C4-2B (cell line): Measurements from ENCODE around the gene WDFY2.

ENCODE experiments used
- H3K27ac ChIP-seq: fragments of 450-650 bp; 2 replicates; pipeline ENCODE4 v1.5.1; 2017
- ZFX ChIP-seq: fragments of 450-650 bp; IDR thresholded peaks from 2 replicates; pipeline ENCODE4 v1.6.1; 2017
- TF ChIP-seq, protein P1 (sequence below): fragments of 450-650 bp; conservative IDR thresholded peaks from 2 replicates; pipeline ENCODE4 v1.5.1; 2017; ENCODE audit warnings: mild to moderate bottlenecking

Gene WDFY2

DNA sequence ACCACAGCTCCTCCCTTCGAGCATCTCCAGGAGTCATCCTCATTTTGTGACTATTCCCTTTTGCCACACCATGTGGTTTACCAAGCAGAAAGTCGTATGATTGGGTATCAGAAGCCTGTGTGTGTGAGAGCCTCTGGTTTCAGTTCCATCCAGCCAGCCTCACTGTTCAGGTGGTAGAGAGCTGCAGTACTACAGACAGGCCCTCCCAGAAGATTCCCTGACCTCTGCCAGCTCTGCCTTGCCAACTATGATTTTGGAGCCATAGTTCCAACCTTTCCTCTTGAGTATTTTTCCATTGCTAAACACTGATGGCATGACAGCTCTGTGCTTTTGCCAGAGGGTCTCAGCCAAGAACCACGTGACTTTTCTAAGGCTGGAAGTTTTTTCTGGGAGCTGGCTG lies 137.2 kb downstream of the WDFY2 start:
- H3K27ac ChIP-seq, result no peak overlapping the region
- no peak for TF ChIP-seq ZFX
- TF ChIP-seq, protein P1, sequence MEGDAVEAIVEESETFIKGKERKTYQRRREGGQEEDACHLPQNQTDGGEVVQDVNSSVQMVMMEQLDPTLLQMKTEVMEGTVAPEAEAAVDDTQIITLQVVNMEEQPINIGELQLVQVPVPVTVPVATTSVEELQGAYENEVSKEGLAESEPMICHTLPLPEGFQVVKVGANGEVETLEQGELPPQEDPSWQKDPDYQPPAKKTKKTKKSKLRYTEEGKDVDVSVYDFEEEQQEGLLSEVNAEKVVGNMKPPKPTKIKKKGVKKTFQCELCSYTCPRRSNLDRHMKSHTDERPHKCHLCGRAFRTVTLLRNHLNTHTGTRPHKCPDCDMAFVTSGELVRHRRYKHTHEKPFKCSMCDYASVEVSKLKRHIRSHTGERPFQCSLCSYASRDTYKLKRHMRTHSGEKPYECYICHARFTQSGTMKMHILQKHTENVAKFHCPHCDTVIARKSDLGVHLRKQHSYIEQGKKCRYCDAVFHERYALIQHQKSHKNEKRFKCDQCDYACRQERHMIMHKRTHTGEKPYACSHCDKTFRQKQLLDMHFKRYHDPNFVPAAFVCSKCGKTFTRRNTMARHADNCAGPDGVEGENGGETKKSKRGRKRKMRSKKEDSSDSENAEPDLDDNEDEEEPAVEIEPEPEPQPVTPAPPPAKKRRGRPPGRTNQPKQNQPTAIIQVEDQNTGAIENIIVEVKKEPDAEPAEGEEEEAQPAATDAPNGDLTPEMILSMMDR, result no peak

- no peak for TF ChIP-seq ZFX
- TF ChIP-seq, protein P1, result no peak
- no peak overlapping the region for H3K27ac ChIP-seq
Observed at GRCh38 chr13:51723529-51723928, 139.3 kb downstream of the WDFY2 start.

DNA sequence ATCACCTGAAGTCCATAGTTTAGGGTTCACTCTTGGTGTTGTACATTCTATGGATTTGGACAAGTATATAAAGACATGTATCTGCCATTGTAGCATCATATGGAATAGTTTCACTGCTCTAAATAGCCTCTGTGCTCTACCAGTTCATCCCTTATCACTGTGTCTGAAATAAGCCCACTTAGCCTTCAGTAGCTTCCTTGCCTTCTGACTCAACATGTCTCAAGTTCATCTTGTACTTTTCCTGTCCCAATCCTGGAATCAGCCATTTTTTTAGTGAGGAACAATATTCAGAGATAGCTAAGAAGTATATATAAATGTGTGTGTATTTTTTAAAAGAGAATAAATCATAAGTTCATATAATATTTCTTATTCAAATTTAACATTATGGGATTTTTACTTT lies 140.5 kb downstream of the WDFY2 start:
- no peak overlapping the region for H3K27ac ChIP-seq

GRCh38 chr13:51726446-51727193 lies 142.4 kb downstream of the WDFY2 start:
- no peak overlapping the region for H3K27ac ChIP-seq
- no peak for TF ChIP-seq ZFX
- TF ChIP-seq, protein P1, result no peak

More for the DNA sequence above, 140.5 kb downstream of the WDFY2 start:
- TF ChIP-seq ZFX, result no peak
- TF ChIP-seq, protein P1, result no peak

GRCh38 chr13:51727634-51728274 lies 143.5 kb downstream of the WDFY2 start:
- TF ChIP-seq, protein P1, result no peak
- TF ChIP-seq ZFX, result no peak
- no peak overlapping the region for H3K27ac ChIP-seq

DNA sequence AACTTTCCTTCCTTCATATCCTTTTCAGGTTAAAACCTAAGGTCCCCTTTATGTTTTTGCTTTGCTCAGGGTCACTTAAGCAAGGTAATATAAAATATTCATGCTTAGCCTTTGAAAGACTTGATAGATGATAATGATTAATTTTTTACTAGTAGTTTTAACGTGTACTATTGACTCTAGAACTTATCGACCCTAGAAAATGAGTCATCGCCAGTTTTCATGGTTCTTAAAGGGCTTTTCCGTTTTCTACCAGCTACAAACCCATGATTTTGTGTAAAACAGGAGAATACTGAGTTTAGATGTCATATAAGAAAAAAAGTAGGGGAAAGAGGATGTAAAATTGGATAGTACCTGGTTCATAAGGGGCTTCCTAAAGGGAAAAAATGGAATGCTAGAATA lies 144.0 kb downstream of the WDFY2 start:
- no peak for TF ChIP-seq ZFX
- TF ChIP-seq, protein P1, result no peak
- no peak overlapping the region for H3K27ac ChIP-seq

- no peak for TF ChIP-seq ZFX
- TF ChIP-seq, protein P1, result no peak
- no peak overlapping the region for H3K27ac ChIP-seq
Observed at GRCh38 chr13:51728972-51729371, 144.7 kb downstream of the WDFY2 start.
